Upper lobe of left lung (tissue), 4 donors: ENCODE measurements around the gene SH3PXD2A.

Experiments
- CTCF ChIP-seq, 6 experiments: fragments of 450-650 bp in 4 of 6; fragments of 200-600 bp in 2 of 6; sonication (generic) in 2 of 6; IDR thresholded peaks; one replicate each; pipeline ENCODE4 v1.5.1; 2016 to 2019; ENCODE audit warnings: antibody characterized with exemption in 6 of 6
- EP300 ChIP-seq, 4 donors: sonication (generic); formaldehyde crosslinking; IDR thresholded peaks; one replicate each; pipeline ENCODE4 v1.5.1; 2017; ENCODE audit warnings: antibody characterized with exemption in 4 of 4, control low read depth in 2 of 4
- POLR2A ChIP-seq, 4 donors: fragments of 450-650 bp; IDR thresholded peaks; one replicate each; pipeline ENCODE4 v1.5.1; 2016 to 2017; ENCODE audit warnings: antibody characterized with exemption in 4 of 4, mild to moderate bottlenecking in 2 of 4
- POLR2AphosphoS5 ChIP-seq, 2 donors: sonication (generic); formaldehyde crosslinking; IDR thresholded peaks; one replicate each; pipeline ENCODE4 v1.5.1; 2017; ENCODE audit warnings: antibody characterized with exemption in 2 of 2

- TF ChIP-seq CTCF (IDR thresholded peaks at IDR 0.05), result no peak
- no peak for TF ChIP-seq POLR2A (IDR thresholded peaks at IDR 0.05)
- no peak for TF ChIP-seq EP300 (IDR thresholded peaks at IDR 0.05)
- no peak for TF ChIP-seq POLR2AphosphoS5 (IDR thresholded peaks at IDR 0.05)
Observed at GRCh38 chr10:103559776-103560175, 295.6 kb downstream of the SH3PXD2A start.
